WTC11 (cell line): ENCODE measurements around the gene OXLD1. TPM values are rescaled to one million over a fixed set of nuclear protein-coding genes. Genes with fewer than 3 reads are reported as not detected.

Source experiments
- ATAC-seq: fragments of 200-7000 bp; cut with Tn5 transposase; 2 replicates; pipeline ENCODE4 v1.10.0; 2021; ENCODE audit warnings: mild to moderate bottlenecking, moderate library complexity
- CTCF ChIA-PET: fragments of 300-600 bp; sonication (Branson Sonifier 250); formaldehyde crosslinking; loops from one replicate; lab custom pipeline; 2021; ENCODE audit warnings: antibody characterized with exemption; lab: Charles Lee
- POLR2A ChIA-PET: fragments of 350-600 bp; sonication (Branson Sonifier 250); formaldehyde crosslinking; loops from one replicate; lab custom pipeline; 2021; ENCODE audit warnings: antibody characterized with exemption; lab: Charles Lee
- DNase-seq: peaks from one replicate; pipeline ENCODE4 v3.0.0; 2021; ENCODE audit warnings: low spot score
- H3K27ac Mint-ChIP-seq: 2 replicates; pipeline ENCODE4 v1.8.0; 2021; ENCODE audit warnings: mixed read lengths
- H3K27me3 Mint-ChIP-seq: 2 replicates; pipeline ENCODE4 v1.8.0; 2021; ENCODE audit warnings: low read depth, mild to moderate bottlenecking, moderate library complexity, mixed read lengths
- H3K36me3 Mint-ChIP-seq: 2 replicates; pipeline ENCODE4 v1.8.0; 2021; ENCODE audit warnings: mixed read lengths
- H3K4me1 Mint-ChIP-seq: 2 replicates; pipeline ENCODE4 v1.8.0; 2022; ENCODE audit warnings: mixed read lengths
- H3K4me3 Mint-ChIP-seq: 2 replicates; pipeline ENCODE4 v1.8.0; 2021; ENCODE audit warnings: mild to moderate bottlenecking, moderate library complexity, mixed read lengths
- H3K9me3 Mint-ChIP-seq: 2 replicates; pipeline ENCODE4 v1.8.0; 2021; ENCODE audit warnings: mixed read lengths
- ELF4 ChIP-seq: sonication (generic); formaldehyde crosslinking; IDR thresholded peaks from 2 replicates; pipeline ENCODE4 v1.8.1; 2022; ENCODE audit warnings: low read depth, mild to moderate bottlenecking, moderate library complexity, missing genetic modification reagents
- ETV6 ChIP-seq: sonication (generic); formaldehyde crosslinking; IDR thresholded peaks from 2 replicates; pipeline ENCODE4 v1.8.1; 2022; ENCODE audit warnings: mild to moderate bottlenecking, missing genetic modification reagents
- FOXP1 ChIP-seq: sonication (generic); formaldehyde crosslinking; IDR thresholded peaks from 2 replicates; pipeline ENCODE4 v1.8.0; 2022; ENCODE audit warnings: missing genetic modification reagents, mild to moderate bottlenecking, moderate library complexity, borderline replicate concordance
- GRHL2 ChIP-seq: fragments of 250-450 bp; sonication (Bioruptor Pico); IDR thresholded peaks from 2 replicates; pipeline ENCODE4 v1.8.0; 2022; ENCODE audit warnings: mild to moderate bottlenecking, moderate library complexity; ENCODE audit not compliant: insufficient replicate concordance, severe bottlenecking
- JAZF1 ChIP-seq: fragments of 250-450 bp; sonication (Bioruptor Pico); IDR thresholded peaks from 2 replicates; pipeline ENCODE4 v1.9.0; 2021; ENCODE audit warnings: moderate library complexity, mild to moderate bottlenecking, inconsistent platforms
- NR1H2 ChIP-seq: sonication (generic); formaldehyde crosslinking; IDR thresholded peaks from 2 replicates; pipeline ENCODE4 v1.9.0; 2021; ENCODE audit warnings: mild to moderate bottlenecking, moderate library complexity, missing genetic modification reagents
- OVOL2 ChIP-seq: fragments of 250-450 bp; sonication (Bioruptor Pico); IDR thresholded peaks from 2 replicates; pipeline ENCODE4 v1.9.0; 2021; ENCODE audit warnings: mild to moderate bottlenecking, borderline replicate concordance
- RORB ChIP-seq: fragments of 250-450 bp; sonication (Bioruptor Pico); IDR thresholded peaks from 2 replicates; pipeline ENCODE4 v1.9.0; 2021; ENCODE audit warnings: mild to moderate bottlenecking
- ZNF232 ChIP-seq: sonication (generic); formaldehyde crosslinking; IDR thresholded peaks from 2 replicates; pipeline ENCODE4 v1.8.0; 2022; ENCODE audit warnings: mild to moderate bottlenecking, missing genetic modification reagents
- ZNF416 ChIP-seq: fragments of 250-450 bp; sonication (Bioruptor Pico); IDR thresholded peaks from 2 replicates; pipeline ENCODE4 v1.9.0; 2021; ENCODE audit warnings: mild to moderate bottlenecking, inconsistent platforms
- total RNA-seq: library from RNA; stranded (reverse); gene quantifications from 3 replicates; pipeline ENCODE4 v1.2.3, GENCODE V29; 2021
- TF ChIP-seq, protein P1 (sequence below): sonication (generic); formaldehyde crosslinking; conservative IDR thresholded peaks from 2 replicates; pipeline ENCODE4 v1.8.1; 2022; ENCODE audit warnings: mild to moderate bottlenecking, missing genetic modification reagents
- TF ChIP-seq, protein P2 (sequence below): fragments of 250-450 bp; sonication (Bioruptor Pico); IDR thresholded peaks from 2 replicates; pipeline ENCODE4 v1.9.0; 2021; ENCODE audit warnings: mild to moderate bottlenecking
- TF ChIP-seq, protein P3 (sequence below): sonication (generic); formaldehyde crosslinking; IDR thresholded peaks from 2 replicates; pipeline ENCODE4 v1.8.0; 2022; ENCODE audit warnings: mild to moderate bottlenecking, missing genetic modification reagents
- TF ChIP-seq, protein P4 (sequence below): sonication (generic); formaldehyde crosslinking; IDR thresholded peaks from 2 replicates; pipeline ENCODE4 v1.8.1; 2023; ENCODE audit warnings: mild to moderate bottlenecking, missing genetic modification reagents, moderate library complexity
- TF ChIP-seq, protein P5 (sequence below): sonication (generic); formaldehyde crosslinking; conservative IDR thresholded peaks from 2 replicates; pipeline ENCODE4 v1.8.1; 2023; ENCODE audit warnings: mild to moderate bottlenecking, low read depth, missing genetic modification reagents, moderate library complexity
- TF ChIP-seq, protein P6 (sequence below): fragments of 250-450 bp; sonication (Bioruptor Pico); IDR thresholded peaks from 2 replicates; pipeline ENCODE4 v1.9.0; 2021; ENCODE audit warnings: mild to moderate bottlenecking, borderline replicate concordance
- TF ChIP-seq, protein P7 (sequence below): sonication (generic); formaldehyde crosslinking; IDR thresholded peaks from 2 replicates; pipeline ENCODE4 v1.8.0; 2023; ENCODE audit warnings: mild to moderate bottlenecking, missing genetic modification reagents

Gene OXLD1
- total RNA-seq, 1 experiment from 2014 or later, result 49.6 TPM

DNA sequence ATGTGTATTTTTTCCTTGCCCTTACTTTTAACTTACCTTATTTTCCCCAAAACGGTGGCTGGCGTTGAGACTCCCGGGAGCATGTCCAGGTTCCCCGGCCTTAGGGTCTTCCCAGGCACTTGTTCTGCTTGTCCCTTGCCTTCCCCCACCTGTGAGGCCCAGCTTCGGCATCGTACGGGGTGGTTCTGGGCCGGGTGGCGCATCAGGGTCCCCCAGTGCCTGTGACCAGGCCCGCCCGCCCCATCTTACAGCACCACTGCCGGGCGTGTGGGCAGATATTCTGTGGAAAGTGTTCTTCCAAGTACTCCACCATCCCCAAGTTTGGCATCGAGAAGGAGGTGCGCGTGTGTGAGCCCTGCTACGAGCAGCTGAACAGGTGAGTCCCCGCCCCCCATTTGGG lies 24.8 kb upstream of the OXLD1 start:
- ChIA-PET POLR2A (no interaction called here), CTCF (no interaction called here)
- TF ChIP-seq, protein P1, sequence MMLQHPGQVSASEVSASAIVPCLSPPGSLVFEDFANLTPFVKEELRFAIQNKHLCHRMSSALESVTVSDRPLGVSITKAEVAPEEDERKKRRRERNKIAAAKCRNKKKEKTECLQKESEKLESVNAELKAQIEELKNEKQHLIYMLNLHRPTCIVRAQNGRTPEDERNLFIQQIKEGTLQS, result no peak
- TF ChIP-seq ELF4 (CRISPR knock-in tag) (no peak), JAZF1 (CRISPR knock-in tag) (no peak), ETV6 (CRISPR knock-in tag) (no peak), RORB (CRISPR knock-in tag) (no peak), OVOL2 (CRISPR knock-in tag) (no peak), ZNF416 (CRISPR knock-in tag) (no peak), ZNF232 (CRISPR knock-in tag) (no peak), NR1H2 (CRISPR knock-in tag) (no peak), FOXP1 (CRISPR knock-in tag) (no peak), GRHL2 (CRISPR knock-in tag) (no peak)
- TF ChIP-seq, protein P2, sequence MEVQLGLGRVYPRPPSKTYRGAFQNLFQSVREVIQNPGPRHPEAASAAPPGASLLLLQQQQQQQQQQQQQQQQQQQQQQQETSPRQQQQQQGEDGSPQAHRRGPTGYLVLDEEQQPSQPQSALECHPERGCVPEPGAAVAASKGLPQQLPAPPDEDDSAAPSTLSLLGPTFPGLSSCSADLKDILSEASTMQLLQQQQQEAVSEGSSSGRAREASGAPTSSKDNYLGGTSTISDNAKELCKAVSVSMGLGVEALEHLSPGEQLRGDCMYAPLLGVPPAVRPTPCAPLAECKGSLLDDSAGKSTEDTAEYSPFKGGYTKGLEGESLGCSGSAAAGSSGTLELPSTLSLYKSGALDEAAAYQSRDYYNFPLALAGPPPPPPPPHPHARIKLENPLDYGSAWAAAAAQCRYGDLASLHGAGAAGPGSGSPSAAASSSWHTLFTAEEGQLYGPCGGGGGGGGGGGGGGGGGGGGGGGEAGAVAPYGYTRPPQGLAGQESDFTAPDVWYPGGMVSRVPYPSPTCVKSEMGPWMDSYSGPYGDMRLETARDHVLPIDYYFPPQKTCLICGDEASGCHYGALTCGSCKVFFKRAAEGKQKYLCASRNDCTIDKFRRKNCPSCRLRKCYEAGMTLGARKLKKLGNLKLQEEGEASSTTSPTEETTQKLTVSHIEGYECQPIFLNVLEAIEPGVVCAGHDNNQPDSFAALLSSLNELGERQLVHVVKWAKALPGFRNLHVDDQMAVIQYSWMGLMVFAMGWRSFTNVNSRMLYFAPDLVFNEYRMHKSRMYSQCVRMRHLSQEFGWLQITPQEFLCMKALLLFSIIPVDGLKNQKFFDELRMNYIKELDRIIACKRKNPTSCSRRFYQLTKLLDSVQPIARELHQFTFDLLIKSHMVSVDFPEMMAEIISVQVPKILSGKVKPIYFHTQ, result no peak
- TF ChIP-seq, protein P3, sequence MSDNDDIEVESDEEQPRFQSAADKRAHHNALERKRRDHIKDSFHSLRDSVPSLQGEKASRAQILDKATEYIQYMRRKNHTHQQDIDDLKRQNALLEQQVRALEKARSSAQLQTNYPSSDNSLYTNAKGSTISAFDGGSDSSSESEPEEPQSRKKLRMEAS (CRISPR knock-in tag), result no peak
- TF ChIP-seq, protein P4, sequence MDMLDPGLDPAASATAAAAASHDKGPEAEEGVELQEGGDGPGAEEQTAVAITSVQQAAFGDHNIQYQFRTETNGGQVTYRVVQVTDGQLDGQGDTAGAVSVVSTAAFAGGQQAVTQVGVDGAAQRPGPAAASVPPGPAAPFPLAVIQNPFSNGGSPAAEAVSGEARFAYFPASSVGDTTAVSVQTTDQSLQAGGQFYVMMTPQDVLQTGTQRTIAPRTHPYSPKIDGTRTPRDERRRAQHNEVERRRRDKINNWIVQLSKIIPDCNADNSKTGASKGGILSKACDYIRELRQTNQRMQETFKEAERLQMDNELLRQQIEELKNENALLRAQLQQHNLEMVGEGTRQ (CRISPR knock-in tag), result no peak
- TF ChIP-seq, protein P5, sequence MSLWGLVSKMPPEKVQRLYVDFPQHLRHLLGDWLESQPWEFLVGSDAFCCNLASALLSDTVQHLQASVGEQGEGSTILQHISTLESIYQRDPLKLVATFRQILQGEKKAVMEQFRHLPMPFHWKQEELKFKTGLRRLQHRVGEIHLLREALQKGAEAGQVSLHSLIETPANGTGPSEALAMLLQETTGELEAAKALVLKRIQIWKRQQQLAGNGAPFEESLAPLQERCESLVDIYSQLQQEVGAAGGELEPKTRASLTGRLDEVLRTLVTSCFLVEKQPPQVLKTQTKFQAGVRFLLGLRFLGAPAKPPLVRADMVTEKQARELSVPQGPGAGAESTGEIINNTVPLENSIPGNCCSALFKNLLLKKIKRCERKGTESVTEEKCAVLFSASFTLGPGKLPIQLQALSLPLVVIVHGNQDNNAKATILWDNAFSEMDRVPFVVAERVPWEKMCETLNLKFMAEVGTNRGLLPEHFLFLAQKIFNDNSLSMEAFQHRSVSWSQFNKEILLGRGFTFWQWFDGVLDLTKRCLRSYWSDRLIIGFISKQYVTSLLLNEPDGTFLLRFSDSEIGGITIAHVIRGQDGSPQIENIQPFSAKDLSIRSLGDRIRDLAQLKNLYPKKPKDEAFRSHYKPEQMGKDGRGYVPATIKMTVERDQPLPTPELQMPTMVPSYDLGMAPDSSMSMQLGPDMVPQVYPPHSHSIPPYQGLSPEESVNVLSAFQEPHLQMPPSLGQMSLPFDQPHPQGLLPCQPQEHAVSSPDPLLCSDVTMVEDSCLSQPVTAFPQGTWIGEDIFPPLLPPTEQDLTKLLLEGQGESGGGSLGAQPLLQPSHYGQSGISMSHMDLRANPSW (CRISPR knock-in tag), result no peak
- TF ChIP-seq, protein P6, sequence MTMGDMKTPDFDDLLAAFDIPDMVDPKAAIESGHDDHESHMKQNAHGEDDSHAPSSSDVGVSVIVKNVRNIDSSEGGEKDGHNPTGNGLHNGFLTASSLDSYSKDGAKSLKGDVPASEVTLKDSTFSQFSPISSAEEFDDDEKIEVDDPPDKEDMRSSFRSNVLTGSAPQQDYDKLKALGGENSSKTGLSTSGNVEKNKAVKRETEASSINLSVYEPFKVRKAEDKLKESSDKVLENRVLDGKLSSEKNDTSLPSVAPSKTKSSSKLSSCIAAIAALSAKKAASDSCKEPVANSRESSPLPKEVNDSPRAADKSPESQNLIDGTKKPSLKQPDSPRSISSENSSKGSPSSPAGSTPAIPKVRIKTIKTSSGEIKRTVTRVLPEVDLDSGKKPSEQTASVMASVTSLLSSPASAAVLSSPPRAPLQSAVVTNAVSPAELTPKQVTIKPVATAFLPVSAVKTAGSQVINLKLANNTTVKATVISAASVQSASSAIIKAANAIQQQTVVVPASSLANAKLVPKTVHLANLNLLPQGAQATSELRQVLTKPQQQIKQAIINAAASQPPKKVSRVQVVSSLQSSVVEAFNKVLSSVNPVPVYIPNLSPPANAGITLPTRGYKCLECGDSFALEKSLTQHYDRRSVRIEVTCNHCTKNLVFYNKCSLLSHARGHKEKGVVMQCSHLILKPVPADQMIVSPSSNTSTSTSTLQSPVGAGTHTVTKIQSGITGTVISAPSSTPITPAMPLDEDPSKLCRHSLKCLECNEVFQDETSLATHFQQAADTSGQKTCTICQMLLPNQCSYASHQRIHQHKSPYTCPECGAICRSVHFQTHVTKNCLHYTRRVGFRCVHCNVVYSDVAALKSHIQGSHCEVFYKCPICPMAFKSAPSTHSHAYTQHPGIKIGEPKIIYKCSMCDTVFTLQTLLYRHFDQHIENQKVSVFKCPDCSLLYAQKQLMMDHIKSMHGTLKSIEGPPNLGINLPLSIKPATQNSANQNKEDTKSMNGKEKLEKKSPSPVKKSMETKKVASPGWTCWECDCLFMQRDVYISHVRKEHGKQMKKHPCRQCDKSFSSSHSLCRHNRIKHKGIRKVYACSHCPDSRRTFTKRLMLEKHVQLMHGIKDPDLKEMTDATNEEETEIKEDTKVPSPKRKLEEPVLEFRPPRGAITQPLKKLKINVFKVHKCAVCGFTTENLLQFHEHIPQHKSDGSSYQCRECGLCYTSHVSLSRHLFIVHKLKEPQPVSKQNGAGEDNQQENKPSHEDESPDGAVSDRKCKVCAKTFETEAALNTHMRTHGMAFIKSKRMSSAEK (CRISPR knock-in tag), result no peak
- TF ChIP-seq, protein P7, sequence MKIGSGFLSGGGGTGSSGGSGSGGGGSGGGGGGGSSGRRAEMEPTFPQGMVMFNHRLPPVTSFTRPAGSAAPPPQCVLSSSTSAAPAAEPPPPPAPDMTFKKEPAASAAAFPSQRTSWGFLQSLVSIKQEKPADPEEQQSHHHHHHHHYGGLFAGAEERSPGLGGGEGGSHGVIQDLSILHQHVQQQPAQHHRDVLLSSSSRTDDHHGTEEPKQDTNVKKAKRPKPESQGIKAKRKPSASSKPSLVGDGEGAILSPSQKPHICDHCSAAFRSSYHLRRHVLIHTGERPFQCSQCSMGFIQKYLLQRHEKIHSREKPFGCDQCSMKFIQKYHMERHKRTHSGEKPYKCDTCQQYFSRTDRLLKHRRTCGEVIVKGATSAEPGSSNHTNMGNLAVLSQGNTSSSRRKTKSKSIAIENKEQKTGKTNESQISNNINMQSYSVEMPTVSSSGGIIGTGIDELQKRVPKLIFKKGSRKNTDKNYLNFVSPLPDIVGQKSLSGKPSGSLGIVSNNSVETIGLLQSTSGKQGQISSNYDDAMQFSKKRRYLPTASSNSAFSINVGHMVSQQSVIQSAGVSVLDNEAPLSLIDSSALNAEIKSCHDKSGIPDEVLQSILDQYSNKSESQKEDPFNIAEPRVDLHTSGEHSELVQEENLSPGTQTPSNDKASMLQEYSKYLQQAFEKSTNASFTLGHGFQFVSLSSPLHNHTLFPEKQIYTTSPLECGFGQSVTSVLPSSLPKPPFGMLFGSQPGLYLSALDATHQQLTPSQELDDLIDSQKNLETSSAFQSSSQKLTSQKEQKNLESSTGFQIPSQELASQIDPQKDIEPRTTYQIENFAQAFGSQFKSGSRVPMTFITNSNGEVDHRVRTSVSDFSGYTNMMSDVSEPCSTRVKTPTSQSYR, result no peak
- no peaks in the 10 kb centered on the region for H3K27me3 Mint-ChIP-seq
- ATAC-seq (no peak), DNase-seq (no peak)
- no peak overlapping the region for H3K27ac Mint-ChIP-seq
- peaks cover 31% of the 10 kb centered on the region for H3K36me3 Mint-ChIP-seq
- no peak overlapping the region for H3K4me3 Mint-ChIP-seq
- no peaks in the 10 kb centered on the region for H3K4me1 Mint-ChIP-seq
- H3K9me3 Mint-ChIP-seq, result no peaks in the 10 kb centered on the region
